ENCODE results near the gene EXOC3L2. TPM values are rescaled to one million over a fixed set of nuclear protein-coding genes. Genes with fewer than 3 reads are reported as not detected.
A peak's percentile ranks its signal among the peaks of the same experiment; 100 is the strongest.

Gene EXOC3L2
- polyA plus RNA-seq, 3 donors = not detected

DNA sequence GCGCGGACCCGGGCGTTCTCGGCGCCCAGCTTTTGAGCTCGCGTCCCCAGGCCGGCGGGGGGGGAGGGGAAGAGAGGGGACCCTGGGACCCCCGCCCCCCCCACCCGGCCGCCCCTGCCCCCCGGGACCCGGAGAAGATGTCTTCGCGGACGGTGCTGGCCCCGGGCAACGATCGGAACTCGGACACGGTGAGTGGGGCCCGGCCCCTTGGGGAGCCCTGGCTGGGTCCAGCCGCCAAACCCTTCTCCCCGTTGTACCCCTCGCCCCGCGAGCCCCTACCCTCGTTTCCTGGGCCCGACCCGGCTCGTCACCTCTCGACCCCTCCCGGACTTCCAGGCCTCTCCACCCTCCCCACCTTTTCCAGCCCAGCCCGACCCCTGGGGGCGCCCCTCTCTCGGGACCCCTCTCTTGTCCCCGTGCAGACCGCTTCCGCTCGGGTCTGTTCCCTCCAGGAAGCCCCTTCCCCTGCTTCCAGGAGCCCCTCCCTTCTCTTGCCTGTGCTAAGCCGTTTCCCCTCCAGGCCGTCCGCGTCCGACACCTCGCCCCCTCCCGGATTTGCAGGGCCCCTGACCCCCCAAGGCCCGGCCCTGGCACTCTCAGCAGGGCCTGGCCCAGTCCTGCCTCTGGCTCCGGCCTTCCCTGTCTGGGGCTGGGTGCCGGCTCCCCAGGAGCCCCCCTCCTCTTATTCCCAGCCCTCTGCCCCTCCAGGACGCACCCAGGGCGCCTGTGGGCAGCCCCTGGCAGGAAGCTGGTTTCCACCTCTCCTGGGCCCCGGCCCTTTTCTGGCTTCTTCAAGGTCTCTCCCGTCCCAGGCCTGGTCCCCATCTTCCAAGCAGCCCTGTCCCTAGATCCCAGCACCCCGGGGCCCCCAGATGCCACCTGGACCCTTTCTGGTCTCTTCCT is 6.5 kb upstream of the EXOC3L2 start:
- no peak for DNase-seq
- peaks cover 11 to 13% of the 10 kb centered on the region in 2 donors for H3K36me3 Mint-ChIP-seq
- no peaks in the 10 kb centered on the region for H3K36me3 ChIP-seq (replicated peaks in 1 of 2; ENCODE audit: control insufficient read depth in 1 of 2, insufficient read depth in 2 of 2, low read length in 2 of 2)
- H3K27me3 ChIP-seq (ENCODE audit: control insufficient read depth in 2 of 2, insufficient read depth in 2 of 2, low read length in 2 of 2) = no peaks in the 10 kb centered on the region
- peak overlapping the region; percentile 77 for H3K4me2 ChIP-seq (replicated peaks; ENCODE audit: extremely low read depth, low read length, poor library complexity, severe bottlenecking)
- H3K9ac ChIP-seq (ENCODE audit: insufficient read depth, low read length, poor library complexity, severe bottlenecking) = peak overlapping the region; percentile 75
- intact Hi-C loops (cut with micrococcal nuclease) = no loop called here
- H3K27ac ChIP-seq (ENCODE audit: low read depth in 1 of 2, low read length in 2 of 2) = peak overlapping the region in 1 of 2 donors; percentile 63
- peaks cover 43% of the 10 kb centered on the region for H4K20me1 ChIP-seq (ENCODE audit: insufficient read depth, low read length)
- peaks cover 36% of the 10 kb centered on the region for H3K4me1 Mint-ChIP-seq
- H3K27ac Mint-ChIP-seq = peak overlapping the region; percentile 42 to 82 (median 66)
- TF ChIP-seq, protein P1, sequence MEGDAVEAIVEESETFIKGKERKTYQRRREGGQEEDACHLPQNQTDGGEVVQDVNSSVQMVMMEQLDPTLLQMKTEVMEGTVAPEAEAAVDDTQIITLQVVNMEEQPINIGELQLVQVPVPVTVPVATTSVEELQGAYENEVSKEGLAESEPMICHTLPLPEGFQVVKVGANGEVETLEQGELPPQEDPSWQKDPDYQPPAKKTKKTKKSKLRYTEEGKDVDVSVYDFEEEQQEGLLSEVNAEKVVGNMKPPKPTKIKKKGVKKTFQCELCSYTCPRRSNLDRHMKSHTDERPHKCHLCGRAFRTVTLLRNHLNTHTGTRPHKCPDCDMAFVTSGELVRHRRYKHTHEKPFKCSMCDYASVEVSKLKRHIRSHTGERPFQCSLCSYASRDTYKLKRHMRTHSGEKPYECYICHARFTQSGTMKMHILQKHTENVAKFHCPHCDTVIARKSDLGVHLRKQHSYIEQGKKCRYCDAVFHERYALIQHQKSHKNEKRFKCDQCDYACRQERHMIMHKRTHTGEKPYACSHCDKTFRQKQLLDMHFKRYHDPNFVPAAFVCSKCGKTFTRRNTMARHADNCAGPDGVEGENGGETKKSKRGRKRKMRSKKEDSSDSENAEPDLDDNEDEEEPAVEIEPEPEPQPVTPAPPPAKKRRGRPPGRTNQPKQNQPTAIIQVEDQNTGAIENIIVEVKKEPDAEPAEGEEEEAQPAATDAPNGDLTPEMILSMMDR (IDR thresholded peaks at IDR 0.05) = no peak
- H3K79me2 ChIP-seq (ENCODE audit: insufficient read depth, low read length) = peaks cover 26% of the 10 kb centered on the region
- H3K4me3 ChIP-seq (replicated peaks in 1 of 3; ENCODE audit: low read depth in 2 of 3, low read length in 3 of 3) = peak overlapping the region; percentile 82 to 87 (median 86)
- H3K4me3 Mint-ChIP-seq = peak overlapping the region; percentile 85 to 91
- H2AFZ ChIP-seq (ENCODE audit: insufficient read depth, low read depth, low read length, poor library complexity, severe bottlenecking) = peak overlapping the region; percentile 64
- peaks cover 0 to 11% (median 6%) of the 10 kb centered on the region in 3 donors for H3K27me3 Mint-ChIP-seq (ENCODE audit: low read depth in 3 of 3)
- whole genome bisulfite sequencing (ENCODE audit: insufficient coverage) = under 1% methylated on average over 43 of the region's 57 CpGs
- no peaks in the 10 kb centered on the region for H3K9me3 ChIP-seq (replicated peaks in 1 of 2; ENCODE audit: control insufficient read depth in 1 of 2, insufficient read depth in 1 of 2, low read length in 2 of 2)
- peaks cover 29 to 42% of the 10 kb centered on the region in 2 donors for H3K4me1 ChIP-seq (ENCODE audit: control insufficient read depth in 1 of 2, insufficient read depth in 2 of 2, low read length in 2 of 2)
- H3K9me3 Mint-ChIP-seq = peaks cover 0 to 2% (median 0%) of the 10 kb centered on the region in 7 donors

DNA sequence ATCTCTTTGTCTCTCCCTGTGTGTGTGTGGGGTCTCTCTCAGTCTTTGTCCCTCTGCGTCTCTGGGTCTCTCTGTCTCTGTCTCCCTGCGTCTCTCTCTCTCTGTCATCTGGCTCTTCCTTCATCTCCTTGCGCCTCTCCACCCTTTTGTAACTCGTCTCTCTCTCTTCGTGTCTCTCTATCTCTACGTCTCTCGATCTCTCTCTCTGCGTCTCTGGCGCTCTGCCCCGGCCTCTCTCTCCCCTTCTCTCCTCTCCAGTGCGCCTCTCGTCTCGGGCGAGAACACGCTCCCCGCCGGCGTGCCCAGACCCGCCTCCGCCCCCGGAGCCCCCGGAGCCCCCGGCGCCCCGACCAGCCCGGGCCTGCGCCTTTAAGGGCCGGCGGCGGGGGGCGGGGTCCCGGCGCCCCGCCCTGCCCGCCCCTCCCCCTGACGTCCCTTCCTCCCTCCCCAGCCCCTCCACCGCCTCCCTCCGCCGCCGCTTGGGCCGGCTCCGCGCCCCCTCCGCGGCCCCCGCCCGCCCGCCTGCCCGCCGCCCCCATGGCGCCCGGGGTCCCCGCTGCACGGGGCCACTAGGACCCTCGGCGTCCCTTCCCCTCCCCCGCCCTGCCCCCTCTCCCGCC is 5.7 kb upstream of the EXOC3L2 start, which contains the start of gene MARK4:
TSS of gene MARK4 (plus strand) at position 440 of the 620 bp plus-strand sequence. CDS start 318 bp downstream, outside the sequence.
- WGBS (ENCODE audit: insufficient coverage) = under 1% methylated on average over 21 of the region's 58 CpGs
- Mint-ChIP-seq H3K27ac (peak within 1 kb of the TSS; percentile 47 to 97 (median 69)), H3K9me3 (peaks cover 0 to 2% (median 0%) of the 10 kb centered on the region in 7 donors), H3K27me3 (ENCODE audit: low read depth in 3 of 3) (peaks cover 0 to 11% (median 4%) of the 10 kb centered on the region in 3 donors), H3K4me3 (peak within 1 kb of the TSS; percentile 86 to 97), H3K4me1 (peaks cover 36% of the 10 kb centered on the region), H3K36me3 (peaks cover 11 to 13% of the 10 kb centered on the region in 2 donors)
- Histone ChIP-seq H3K27me3 (ENCODE audit: control insufficient read depth in 2 of 2, insufficient read depth in 2 of 2, low read length in 2 of 2) (no peaks in the 10 kb centered on the region), H3K9ac (ENCODE audit: insufficient read depth, low read length, poor library complexity, severe bottlenecking) (peak within 1 kb of the TSS; percentile 75), H3K27ac (ENCODE audit: low read depth in 1 of 2, low read length in 2 of 2) (peak within 1 kb of the TSS in 1 of 2 donors; percentile 73), H3K4me2 (replicated peaks; ENCODE audit: extremely low read depth, low read length, poor library complexity, severe bottlenecking) (peak within 1 kb of the TSS; percentile 77), H3K4me3 (replicated peaks in 1 of 3; ENCODE audit: low read depth in 2 of 3, low read length in 3 of 3) (peak within 1 kb of the TSS; percentile 82 to 87 (median 86)), H3K4me1 (ENCODE audit: control insufficient read depth in 1 of 2, insufficient read depth in 2 of 2, low read length in 2 of 2) (peaks cover 29 to 42% of the 10 kb centered on the region in 2 donors), H3K79me2 (ENCODE audit: insufficient read depth, low read length) (peaks cover 26% of the 10 kb centered on the region), H3K9me3 (replicated peaks in 1 of 2; ENCODE audit: control insufficient read depth in 1 of 2, insufficient read depth in 1 of 2, low read length in 2 of 2) (no peaks in the 10 kb centered on the region), H3K36me3 (replicated peaks in 1 of 2; ENCODE audit: control insufficient read depth in 1 of 2, insufficient read depth in 2 of 2, low read length in 2 of 2) (no peaks in the 10 kb centered on the region), H2AFZ (ENCODE audit: insufficient read depth, low read depth, low read length, poor library complexity, severe bottlenecking) (peak within 1 kb of the TSS; percentile 95), H4K20me1 (ENCODE audit: insufficient read depth, low read length) (peaks cover 36% of the 10 kb centered on the region)
- peak; percentile 31 to 46 (median 40) for DNase-seq
- intact Hi-C loops (cut with micrococcal nuclease) = no loop called here
- TF ChIP-seq, protein P1 (IDR thresholded peaks at IDR 0.05) = no peak

Data from CD14-positive monocyte (primary cell).